GM23338 (cell line): ENCODE measurements around the gene EXPH5. TPM values are rescaled to one million over a fixed set of nuclear protein-coding genes. Genes with fewer than 3 reads are reported as not detected.

Experiments
- ATAC-seq: fragments of 200-7000 bp; cut with Tn5 transposase; 3 replicates; pipeline ENCODE4 v1.9.1; 2020
- DNase-seq: peaks from one replicate; pipeline ENCODE4 v3.0.0-alpha.2; 2015; ENCODE audit warnings: low spot score
- H2AFZ ChIP-seq: fragments of 200-600 bp; sonication (generic); 2 replicates; pipeline ENCODE4 v1.8.0; 2016; ENCODE audit warnings: antibody characterized with exemption, mild to moderate bottlenecking, moderate library complexity
- H3F3A ChIP-seq: fragments of 200-600 bp; sonication (generic); replicated peaks from 2 replicates; pipeline ENCODE4 v1.8.0; 2017; ENCODE audit warnings: antibody characterized with exemption, mixed run types, low read depth
- H3K27ac ChIP-seq: fragments of 200-600 bp; sonication (generic); 2 replicates; pipeline ENCODE4 v1.6.1; 2016; ENCODE audit warnings: low read depth
- H3K27me3 ChIP-seq: fragments of 200-600 bp; sonication (generic); 2 replicates; pipeline ENCODE4 v1.8.0; 2016; ENCODE audit warnings: mild to moderate bottlenecking, mixed run types, moderate library complexity; ENCODE audit not compliant: insufficient read depth
- H3K36me3 ChIP-seq: fragments of 200-600 bp; sonication (generic); 2 replicates; pipeline ENCODE4 v1.8.0; 2016; ENCODE audit warnings: mild to moderate bottlenecking; ENCODE audit not compliant: insufficient read depth
- H3K4me1 ChIP-seq: fragments of 200-600 bp; sonication (generic); 2 replicates; pipeline ENCODE4 v1.8.0; 2016; ENCODE audit warnings: mild to moderate bottlenecking, moderate library complexity; ENCODE audit not compliant: insufficient read depth
- H3K4me2 ChIP-seq: fragments of 200-600 bp; sonication (generic); 2 replicates; pipeline ENCODE4 v1.7.1; 2017; ENCODE audit warnings: mixed run types
- H3K4me3 ChIP-seq: fragments of 200-600 bp; sonication (generic); 2 replicates; pipeline ENCODE4 v1.6.1; 2016; ENCODE audit warnings: mixed run types
- H3K79me2 ChIP-seq: fragments of 200-600 bp; sonication (generic); replicated peaks from 2 replicates; pipeline ENCODE4 v1.8.0; 2017; ENCODE audit warnings: mild to moderate bottlenecking; ENCODE audit not compliant: insufficient read depth
- H3K9me2 ChIP-seq: fragments of 200-600 bp; sonication (generic); 2 replicates; pipeline ENCODE4 v1.8.0; 2017; ENCODE audit not compliant: insufficient read depth
- H4K20me1 ChIP-seq: fragments of 200-600 bp; sonication (generic); replicated peaks from 2 replicates; pipeline ENCODE4 v1.8.0; 2017; ENCODE audit warnings: mild to moderate bottlenecking; ENCODE audit not compliant: insufficient read depth
- H3K27ac Mint-ChIP-seq: 2 replicates; pipeline ENCODE4 v1.8.0; 2020; ENCODE audit warnings: inconsistent platforms, mild to moderate bottlenecking, moderate library complexity, mixed read lengths
- H3K27me3 Mint-ChIP-seq: 3 replicates; pipeline ENCODE4 v1.8.0; 2022; ENCODE audit warnings: low read depth, mild to moderate bottlenecking, moderate library complexity, mixed read lengths, inconsistent platforms; ENCODE audit not compliant: insufficient read depth, poor library complexity
- H3K36me3 Mint-ChIP-seq: 3 replicates; pipeline ENCODE4 v1.8.0; 2021; ENCODE audit warnings: low read depth, mild to moderate bottlenecking, inconsistent platforms, moderate library complexity, mixed read lengths
- H3K4me1 Mint-ChIP-seq: 3 replicates; pipeline ENCODE4 v1.8.0; 2020; ENCODE audit warnings: mild to moderate bottlenecking, inconsistent platforms, mixed read lengths
- H3K4me3 Mint-ChIP-seq: 3 replicates; pipeline ENCODE4 v1.8.0; 2021; ENCODE audit warnings: moderate library complexity, mild to moderate bottlenecking, inconsistent platforms, mixed read lengths
- H3K9me3 Mint-ChIP-seq: 3 replicates; pipeline ENCODE4 v1.8.0; 2020; ENCODE audit warnings: moderate library complexity, mild to moderate bottlenecking, inconsistent platforms, mixed read lengths
- ZNF114 ChIP-seq: fragments of 250-450 bp; sonication (Bioruptor Pico); IDR thresholded peaks from 2 replicates; pipeline ENCODE4 v1.5.0; 2020; ENCODE audit warnings: mild to moderate bottlenecking, moderate library complexity
- ZNF331 ChIP-seq: fragments of 250-450 bp; sonication (Bioruptor Pico); IDR thresholded peaks from 2 replicates; pipeline ENCODE4 v1.5.0; 2020; ENCODE audit warnings: low read depth, mild to moderate bottlenecking, moderate library complexity
- polyA plus RNA-seq: library from polyadenylated mRNA; unstranded; fragments of >200 nt; fragmentation: Nextera tagmentation; extraction: Ambion mirVana; gene quantifications from 2 replicates; pipeline ENCODE4 v1.2.1, GENCODE V29; 2016
- total RNA-seq: library from RNA; depleted of rRNA; stranded (reverse); fragments of >200 nt; shearing (Covaris generic); gene quantifications from 2 replicates; pipeline ENCODE4 v1.2.3, GENCODE V29; 2014
- TF ChIP-seq, protein P1 (sequence below): fragments of 250-450 bp; sonication (Bioruptor Pico); IDR thresholded peaks from 2 replicates; pipeline ENCODE4 v1.5.0; 2020; ENCODE audit warnings: mild to moderate bottlenecking, moderate library complexity
- TF ChIP-seq, protein P2 (sequence below): IDR thresholded peaks from one replicate; pipeline ENCODE4 v1.6.1; 2018; ENCODE audit warnings: antibody characterized with exemption; ENCODE audit not compliant: unreplicated experiment

Gene EXPH5
- total and polyA plus RNA-seq, 2 experiments from 2014 or later: 3.6 to 12.6 TPM

DNA sequence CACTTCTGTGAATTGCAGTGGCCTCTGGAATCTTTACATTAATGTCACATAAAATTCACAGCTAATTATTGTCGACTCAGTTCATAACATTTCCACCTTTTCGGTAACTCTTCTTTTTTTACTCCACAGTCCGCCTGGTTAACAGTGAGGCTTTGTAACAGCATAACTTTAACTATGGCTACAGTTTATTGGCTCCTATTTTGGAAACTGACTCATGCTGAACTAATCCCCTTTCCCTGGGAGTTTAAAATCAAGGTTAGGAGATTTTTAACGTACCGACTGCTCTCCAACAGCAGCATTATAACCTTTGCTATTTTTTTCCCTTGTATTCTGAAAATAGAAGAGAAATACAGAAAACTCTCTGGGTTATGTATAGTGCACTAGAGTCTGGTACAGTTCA is 92.2 kb downstream of the EXPH5 start (continued):
- TF ChIP-seq, protein P1, sequence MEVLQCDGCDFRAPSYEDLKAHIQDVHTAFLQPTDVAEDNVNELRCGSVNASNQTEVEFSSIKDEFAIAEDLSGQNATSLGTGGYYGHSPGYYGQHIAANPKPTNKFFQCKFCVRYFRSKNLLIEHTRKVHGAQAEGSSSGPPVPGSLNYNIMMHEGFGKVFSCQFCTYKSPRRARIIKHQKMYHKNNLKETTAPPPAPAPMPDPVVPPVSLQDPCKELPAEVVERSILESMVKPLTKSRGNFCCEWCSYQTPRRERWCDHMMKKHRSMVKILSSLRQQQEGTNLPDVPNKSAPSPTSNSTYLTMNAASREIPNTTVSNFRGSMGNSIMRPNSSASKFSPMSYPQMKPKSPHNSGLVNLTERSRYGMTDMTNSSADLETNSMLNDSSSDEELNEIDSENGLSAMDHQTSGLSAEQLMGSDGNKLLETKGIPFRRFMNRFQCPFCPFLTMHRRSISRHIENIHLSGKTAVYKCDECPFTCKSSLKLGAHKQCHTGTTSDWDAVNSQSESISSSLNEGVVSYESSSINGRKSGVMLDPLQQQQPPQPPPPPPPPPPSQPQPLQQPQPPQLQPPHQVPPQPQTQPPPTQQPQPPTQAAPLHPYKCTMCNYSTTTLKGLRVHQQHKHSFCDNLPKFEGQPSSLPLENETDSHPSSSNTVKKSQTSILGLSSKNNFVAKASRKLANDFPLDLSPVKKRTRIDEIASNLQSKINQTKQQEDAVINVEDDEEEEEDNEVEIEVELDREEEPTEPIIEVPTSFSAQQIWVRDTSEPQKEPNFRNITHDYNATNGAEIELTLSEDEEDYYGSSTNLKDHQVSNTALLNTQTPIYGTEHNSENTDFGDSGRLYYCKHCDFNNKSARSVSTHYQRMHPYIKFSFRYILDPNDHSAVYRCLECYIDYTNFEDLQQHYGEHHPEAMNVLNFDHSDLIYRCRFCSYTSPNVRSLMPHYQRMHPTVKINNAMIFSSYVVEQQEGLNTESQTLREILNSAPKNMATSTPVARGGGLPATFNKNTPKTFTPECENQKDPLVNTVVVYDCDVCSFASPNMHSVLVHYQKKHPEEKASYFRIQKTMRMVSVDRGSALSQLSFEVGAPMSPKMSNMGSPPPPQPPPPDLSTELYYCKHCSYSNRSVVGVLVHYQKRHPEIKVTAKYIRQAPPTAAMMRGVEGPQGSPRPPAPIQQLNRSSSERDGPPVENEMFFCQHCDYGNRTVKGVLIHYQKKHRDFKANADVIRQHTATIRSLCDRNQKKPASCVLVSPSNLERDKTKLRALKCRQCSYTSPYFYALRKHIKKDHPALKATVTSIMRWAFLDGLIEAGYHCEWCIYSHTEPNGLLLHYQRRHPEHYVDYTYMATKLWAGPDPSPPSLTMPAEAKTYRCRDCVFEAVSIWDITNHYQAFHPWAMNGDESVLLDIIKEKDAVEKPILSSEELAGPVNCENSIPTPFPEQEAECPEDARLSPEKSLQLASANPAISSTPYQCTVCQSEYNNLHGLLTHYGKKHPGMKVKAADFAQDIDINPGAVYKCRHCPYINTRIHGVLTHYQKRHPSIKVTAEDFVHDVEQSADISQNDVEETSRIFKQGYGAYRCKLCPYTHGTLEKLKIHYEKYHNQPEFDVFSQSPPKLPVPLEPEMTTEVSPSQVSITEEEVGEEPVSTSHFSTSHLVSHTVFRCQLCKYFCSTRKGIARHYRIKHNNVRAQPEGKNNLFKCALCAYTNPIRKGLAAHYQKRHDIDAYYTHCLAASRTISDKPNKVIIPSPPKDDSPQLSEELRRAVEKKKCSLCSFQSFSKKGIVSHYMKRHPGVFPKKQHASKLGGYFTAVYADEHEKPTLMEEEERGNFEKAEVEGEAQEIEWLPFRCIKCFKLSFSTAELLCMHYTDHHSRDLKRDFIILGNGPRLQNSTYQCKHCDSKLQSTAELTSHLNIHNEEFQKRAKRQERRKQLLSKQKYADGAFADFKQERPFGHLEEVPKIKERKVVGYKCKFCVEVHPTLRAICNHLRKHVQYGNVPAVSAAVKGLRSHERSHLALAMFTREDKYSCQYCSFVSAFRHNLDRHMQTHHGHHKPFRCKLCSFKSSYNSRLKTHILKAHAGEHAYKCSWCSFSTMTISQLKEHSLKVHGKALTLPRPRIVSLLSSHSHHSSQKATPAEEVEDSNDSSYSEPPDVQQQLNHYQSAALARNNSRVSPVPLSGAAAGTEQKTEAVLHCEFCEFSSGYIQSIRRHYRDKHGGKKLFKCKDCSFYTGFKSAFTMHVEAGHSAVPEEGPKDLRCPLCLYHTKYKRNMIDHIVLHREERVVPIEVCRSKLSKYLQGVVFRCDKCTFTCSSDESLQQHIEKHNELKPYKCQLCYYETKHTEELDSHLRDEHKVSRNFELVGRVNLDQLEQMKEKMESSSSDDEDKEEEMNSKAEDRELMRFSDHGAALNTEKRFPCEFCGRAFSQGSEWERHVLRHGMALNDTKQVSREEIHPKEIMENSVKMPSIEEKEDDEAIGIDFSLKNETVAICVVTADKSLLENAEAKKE (CRISPR knock-in tag): no peak

DNA sequence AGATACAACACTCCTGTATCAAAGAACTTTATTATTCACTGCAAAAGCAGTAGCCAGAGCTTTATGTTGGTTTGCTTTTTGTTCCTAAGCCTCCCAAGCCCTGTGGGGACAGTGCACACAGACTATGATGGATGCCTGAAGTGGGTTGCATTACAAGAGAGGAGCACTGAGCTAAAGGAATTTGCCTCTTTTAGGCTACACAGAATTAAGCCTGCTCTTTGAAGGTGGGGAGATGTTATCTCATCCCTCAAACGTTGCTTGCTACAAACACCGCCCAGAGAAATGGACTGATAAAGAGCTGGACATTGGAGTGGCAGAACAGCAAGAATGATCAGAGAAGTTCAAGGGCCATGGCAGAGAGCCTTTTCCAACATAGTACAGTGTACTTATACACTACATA is 92.8 kb downstream of the EXPH5 start:
- H3K9me3 Mint-ChIP-seq: no peaks in the 10 kb centered on the region
- Histone ChIP-seq H3K4me2 (no peak overlapping the region), H3F3A (0 out of 2 replicates have a peak, but pooled peaks cover 4% of the 10 kb centered on the region), H3K4me1 (peaks cover 9% of the 10 kb centered on the region), H3K27ac (no peak overlapping the region), H3K36me3 (no peaks in the 10 kb centered on the region), H2AFZ (no peak overlapping the region), H3K79me2 (no peaks in the 10 kb centered on the region), H4K20me1 (no peaks in the 10 kb centered on the region), H3K4me3 (no peak overlapping the region), H3K9me2 (no peaks in the 10 kb centered on the region), H3K27me3 (peaks cover 4% of the 10 kb centered on the region; the same call in 1 of the 2 replicates)
- no peak overlapping the region for H3K4me3 Mint-ChIP-seq
- H3K27ac Mint-ChIP-seq: no peak overlapping the region
- no peak for DNase-seq
- H3K36me3 Mint-ChIP-seq: no peaks in the 10 kb centered on the region
- peaks cover 9% of the 10 kb centered on the region; the same call in 2 of the 3 replicates for H3K4me1 Mint-ChIP-seq
- H3K27me3 Mint-ChIP-seq: peaks cover 16% of the 10 kb centered on the region
- no peak for ATAC-seq
- TF ChIP-seq, protein P2, sequence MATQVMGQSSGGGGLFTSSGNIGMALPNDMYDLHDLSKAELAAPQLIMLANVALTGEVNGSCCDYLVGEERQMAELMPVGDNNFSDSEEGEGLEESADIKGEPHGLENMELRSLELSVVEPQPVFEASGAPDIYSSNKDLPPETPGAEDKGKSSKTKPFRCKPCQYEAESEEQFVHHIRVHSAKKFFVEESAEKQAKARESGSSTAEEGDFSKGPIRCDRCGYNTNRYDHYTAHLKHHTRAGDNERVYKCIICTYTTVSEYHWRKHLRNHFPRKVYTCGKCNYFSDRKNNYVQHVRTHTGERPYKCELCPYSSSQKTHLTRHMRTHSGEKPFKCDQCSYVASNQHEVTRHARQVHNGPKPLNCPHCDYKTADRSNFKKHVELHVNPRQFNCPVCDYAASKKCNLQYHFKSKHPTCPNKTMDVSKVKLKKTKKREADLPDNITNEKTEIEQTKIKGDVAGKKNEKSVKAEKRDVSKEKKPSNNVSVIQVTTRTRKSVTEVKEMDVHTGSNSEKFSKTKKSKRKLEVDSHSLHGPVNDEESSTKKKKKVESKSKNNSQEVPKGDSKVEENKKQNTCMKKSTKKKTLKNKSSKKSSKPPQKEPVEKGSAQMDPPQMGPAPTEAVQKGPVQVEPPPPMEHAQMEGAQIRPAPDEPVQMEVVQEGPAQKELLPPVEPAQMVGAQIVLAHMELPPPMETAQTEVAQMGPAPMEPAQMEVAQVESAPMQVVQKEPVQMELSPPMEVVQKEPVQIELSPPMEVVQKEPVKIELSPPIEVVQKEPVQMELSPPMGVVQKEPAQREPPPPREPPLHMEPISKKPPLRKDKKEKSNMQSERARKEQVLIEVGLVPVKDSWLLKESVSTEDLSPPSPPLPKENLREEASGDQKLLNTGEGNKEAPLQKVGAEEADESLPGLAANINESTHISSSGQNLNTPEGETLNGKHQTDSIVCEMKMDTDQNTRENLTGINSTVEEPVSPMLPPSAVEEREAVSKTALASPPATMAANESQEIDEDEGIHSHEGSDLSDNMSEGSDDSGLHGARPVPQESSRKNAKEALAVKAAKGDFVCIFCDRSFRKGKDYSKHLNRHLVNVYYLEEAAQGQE: no peak
- TF ChIP-seq, protein P1 (CRISPR knock-in tag): no peak
- TF ChIP-seq ZNF331 (no peak), ZNF114 (no peak)
